Stimulated activated CD8-positive, alpha-beta memory T cell treated with anti-CD3 and anti-CD28 coated beads, Interleukin-12 subunit alpha, Interleukin-12 subunit beta, amount 100 ng/mL, for 1 hour (primary cell): ENCODE results near the gene SPHK2.
"Not testable (repeated sequence)": the region's sequence is repeated elsewhere in the genome, so short reads cannot be mapped to it uniquely, and the experiment has no call there.

Source experiments
- DNase-seq: peaks from one replicate; pipeline ENCODE4 v3.0.0-alpha.2; 2020; ENCODE audit warnings: low read depth

SPHK2 gene

GRCh38 chr19:48618916-48619691, at the start of gene SPHK2, which contains the start of gene RPL18:
Gene SPHK2, plus strand, starts transcription at chr19:48619506. Its CDS starts 1,009 bp downstream, at chr19:48620515.
Gene RPL18, minus strand, starts transcription at chr19:48619178. Its CDS starts 35 bp downstream, at chr19:48619143.
- peak; percentile 91 for DNase-seq

- DNase-seq = no peak
Measured at GRCh38 chr19:48569814-48570213, 49.5 kb upstream of the SPHK2 start.

- DNase-seq = no peak
Measured at GRCh38 chr19:48571378-48572162, 47.7 kb upstream of the SPHK2 start.

GRCh38 chr19:48573163-48573505, 46.2 kb upstream of the SPHK2 start:
- DNase-seq = no peak

- no peak for DNase-seq
Measured at GRCh38 chr19:48575931-48576622, 43.2 kb upstream of the SPHK2 start.

GRCh38 chr19:48577908-48578307, 41.4 kb upstream of the SPHK2 start:
- DNase-seq = not testable (repeated sequence)

GRCh38 chr19:48578891-48579290, 40.4 kb upstream of the SPHK2 start:
- no peak for DNase-seq

- DNase-seq = no peak
Measured at GRCh38 chr19:48582168-48582567, 37.1 kb upstream of the SPHK2 start.

- DNase-seq = no peak
Measured at GRCh38 chr19:48587387-48587786, 31.9 kb upstream of the SPHK2 start.

- DNase-seq = peak; percentile 78
Measured at GRCh38 chr19:48588670-48589401, 30.5 kb upstream of the SPHK2 start.

GRCh38 chr19:48591021-48591420, 28.3 kb upstream of the SPHK2 start:
- DNase-seq = no peak

- DNase-seq = no peak
Measured at GRCh38 chr19:48595171-48595570, 24.1 kb upstream of the SPHK2 start.

- no peak for DNase-seq
Measured at GRCh38 chr19:48595833-48596232, 23.5 kb upstream of the SPHK2 start.

- DNase-seq = no peak
Measured at GRCh38 chr19:48596237-48596636, 23.1 kb upstream of the SPHK2 start.

GRCh38 chr19:48596679-48597465, 22.4 kb upstream of the SPHK2 start:
- no peak for DNase-seq

GRCh38 chr19:48598996-48599700, 20.2 kb upstream of the SPHK2 start:
- DNase-seq = no peak

GRCh38 chr19:48600679-48601417, 18.5 kb upstream of the SPHK2 start:
- no peak for DNase-seq

- no peak for DNase-seq
Measured at GRCh38 chr19:48603001-48603400, 16.3 kb upstream of the SPHK2 start.

- DNase-seq = no peak
Measured at GRCh38 chr19:48603449-48603848, 15.9 kb upstream of the SPHK2 start.

GRCh38 chr19:48603850-48604249, 15.5 kb upstream of the SPHK2 start:
- no peak for DNase-seq
